ENCODE data around the gene TMEM208.

TMEM208 gene

DNA sequence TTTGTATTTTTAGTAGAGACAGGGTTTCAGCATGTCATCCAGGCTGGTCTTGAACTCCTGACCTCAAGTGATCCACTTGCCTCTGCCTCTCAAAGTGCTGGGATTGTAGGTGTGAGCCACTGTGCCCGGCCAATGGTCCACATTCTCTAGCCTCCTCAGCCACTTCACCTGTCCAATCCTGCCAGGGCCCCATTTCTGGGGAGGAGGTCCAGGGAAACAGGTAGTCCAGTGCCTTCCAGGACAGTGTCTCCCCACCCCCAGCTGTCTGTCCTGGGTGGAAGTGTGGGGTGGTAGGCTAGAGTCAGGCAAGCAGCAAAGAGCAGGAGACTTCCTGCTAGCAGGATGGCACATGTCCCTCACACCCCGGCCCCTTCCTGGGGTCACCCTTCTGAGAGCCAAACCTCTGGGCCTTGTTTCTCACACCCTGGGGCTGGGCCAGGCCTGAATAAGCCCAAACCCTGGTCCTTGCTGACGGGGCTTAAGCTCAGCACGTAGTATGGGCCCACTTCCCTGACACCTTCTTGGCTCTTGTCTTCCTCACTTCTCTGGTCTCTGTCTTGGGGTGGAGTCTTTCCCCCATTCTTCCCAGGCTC, 15.3 kb downstream of the TMEM208 start:
- TF ChIP-seq, protein P1, sequence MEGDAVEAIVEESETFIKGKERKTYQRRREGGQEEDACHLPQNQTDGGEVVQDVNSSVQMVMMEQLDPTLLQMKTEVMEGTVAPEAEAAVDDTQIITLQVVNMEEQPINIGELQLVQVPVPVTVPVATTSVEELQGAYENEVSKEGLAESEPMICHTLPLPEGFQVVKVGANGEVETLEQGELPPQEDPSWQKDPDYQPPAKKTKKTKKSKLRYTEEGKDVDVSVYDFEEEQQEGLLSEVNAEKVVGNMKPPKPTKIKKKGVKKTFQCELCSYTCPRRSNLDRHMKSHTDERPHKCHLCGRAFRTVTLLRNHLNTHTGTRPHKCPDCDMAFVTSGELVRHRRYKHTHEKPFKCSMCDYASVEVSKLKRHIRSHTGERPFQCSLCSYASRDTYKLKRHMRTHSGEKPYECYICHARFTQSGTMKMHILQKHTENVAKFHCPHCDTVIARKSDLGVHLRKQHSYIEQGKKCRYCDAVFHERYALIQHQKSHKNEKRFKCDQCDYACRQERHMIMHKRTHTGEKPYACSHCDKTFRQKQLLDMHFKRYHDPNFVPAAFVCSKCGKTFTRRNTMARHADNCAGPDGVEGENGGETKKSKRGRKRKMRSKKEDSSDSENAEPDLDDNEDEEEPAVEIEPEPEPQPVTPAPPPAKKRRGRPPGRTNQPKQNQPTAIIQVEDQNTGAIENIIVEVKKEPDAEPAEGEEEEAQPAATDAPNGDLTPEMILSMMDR (conservative IDR thresholded peaks at IDR 0.05; ENCODE audit: low read depth), result no peak
- H3K27ac ChIP-seq, result peak overlapping the region; percentile 92
- CTCF ChIA-PET, result interaction anchor here (1.1 kb wide), 1 partner anchor 57 kb away, joined by 4 read pairs; no protein-coding TSS in a partner anchor
- DNase-seq (ENCODE audit: low spot score), result no peak
- POLR2A ChIA-PET (ENCODE audit: low non-redundant PET), result no interaction called here

- H3K27ac ChIP-seq, result peak overlapping the region; percentile 92
- CTCF ChIA-PET, result no interaction called here
- DNase-seq (ENCODE audit: low spot score), result no peak
- POLR2A ChIA-PET (ENCODE audit: low non-redundant PET), result no interaction called here
- TF ChIP-seq, protein P1 (conservative IDR thresholded peaks at IDR 0.05; ENCODE audit: low read depth), result no peak
Measured at GRCh38 chr16:67243481-67243880, 16.6 kb downstream of the TMEM208 start.

DNA sequence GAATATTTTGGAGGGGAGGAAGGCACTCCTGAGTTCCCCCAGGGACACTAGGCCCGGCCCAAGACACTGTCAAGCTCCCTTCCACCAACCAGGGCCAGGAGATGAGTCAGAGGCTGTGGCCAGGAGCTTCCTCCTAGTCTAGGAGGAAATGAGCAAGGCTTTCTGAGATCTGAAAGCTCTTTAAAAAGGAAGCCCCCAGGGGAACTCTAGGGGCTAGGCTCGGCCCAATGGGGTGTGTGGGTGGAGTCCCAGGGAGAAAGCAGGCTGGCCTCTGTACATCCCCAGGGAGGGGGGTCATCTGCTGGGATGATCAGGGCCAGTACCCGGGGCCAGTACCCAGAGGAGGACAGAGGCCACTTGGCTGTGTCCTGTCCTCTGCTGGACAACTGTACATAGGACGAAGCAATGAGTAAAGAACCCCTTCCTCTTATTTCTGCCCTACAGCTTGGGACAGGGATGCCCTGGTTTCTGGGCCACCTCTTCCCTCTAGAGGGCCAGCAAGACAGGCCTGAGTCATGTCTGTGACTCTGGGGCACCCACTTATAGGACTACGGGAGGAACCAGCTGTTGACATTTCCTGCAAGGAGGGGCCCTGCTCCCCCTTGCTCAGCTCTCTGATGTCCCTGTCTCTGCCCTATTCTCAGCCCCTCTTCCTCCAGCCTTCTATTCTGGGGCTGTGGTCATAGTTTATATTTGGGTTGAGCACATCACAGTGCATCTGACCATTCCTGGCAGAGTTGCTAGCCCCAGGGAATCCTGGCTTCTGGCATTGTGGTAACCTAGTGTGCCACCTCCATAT, 17.7 kb downstream of the TMEM208 start:
- TF ChIP-seq, protein P1 (conservative IDR thresholded peaks at IDR 0.05; ENCODE audit: low read depth), result no peak
- CTCF ChIA-PET, result interaction anchor here (0.7 to 1.9 kb wide), 3 partner anchors 34 to 222 kb away, joined by 3 to 8 read pairs (median 3); no protein-coding TSS in a partner anchor
- POLR2A ChIA-PET (ENCODE audit: low non-redundant PET), result interaction anchor here (0.6 to 1.1 kb wide), 3 partner anchors 16 to 218 kb away, joined by 3 to 4 read pairs (median 4); no protein-coding TSS in a partner anchor
- DNase-seq (ENCODE audit: low spot score), result peak; percentile 79
- peak overlapping the region; percentile 92 for H3K27ac ChIP-seq

DNA sequence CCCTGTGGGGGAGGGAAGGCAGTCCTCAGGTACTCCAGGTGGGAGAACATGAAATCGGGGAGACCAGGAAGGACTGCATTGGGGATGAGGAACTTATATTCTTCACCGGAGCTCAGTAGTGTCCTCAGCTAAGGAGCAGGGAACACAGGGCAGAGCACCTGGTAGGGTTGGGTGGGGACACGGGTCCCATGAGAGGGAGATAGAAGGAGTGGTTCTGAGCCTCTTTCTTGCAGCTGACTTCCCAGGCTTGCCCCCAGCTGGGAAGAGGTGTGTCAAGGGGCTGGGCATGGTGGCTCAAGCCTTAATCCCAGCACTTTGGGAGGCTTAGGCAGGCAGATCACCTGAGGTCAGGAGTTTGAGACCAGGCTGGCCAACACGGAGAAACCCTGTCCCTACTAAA, 18.3 kb downstream of the TMEM208 start:
- ChIA-PET POLR2A (ENCODE audit: low non-redundant PET) (interaction anchor here (1.1 kb wide), 1 partner anchor 94 kb away, joined by 4 read pairs; no protein-coding TSS in a partner anchor), CTCF (interaction anchor here (0.6 to 1.9 kb wide), 2 partner anchors 12 to 47 kb away, joined by 4 to 8 read pairs; no protein-coding TSS in a partner anchor)
- DNase-seq (ENCODE audit: low spot score), result no peak
- TF ChIP-seq, protein P1 (conservative IDR thresholded peaks at IDR 0.05; ENCODE audit: low read depth), result no peak
- peak overlapping the region; percentile 92 for H3K27ac ChIP-seq

DNA sequence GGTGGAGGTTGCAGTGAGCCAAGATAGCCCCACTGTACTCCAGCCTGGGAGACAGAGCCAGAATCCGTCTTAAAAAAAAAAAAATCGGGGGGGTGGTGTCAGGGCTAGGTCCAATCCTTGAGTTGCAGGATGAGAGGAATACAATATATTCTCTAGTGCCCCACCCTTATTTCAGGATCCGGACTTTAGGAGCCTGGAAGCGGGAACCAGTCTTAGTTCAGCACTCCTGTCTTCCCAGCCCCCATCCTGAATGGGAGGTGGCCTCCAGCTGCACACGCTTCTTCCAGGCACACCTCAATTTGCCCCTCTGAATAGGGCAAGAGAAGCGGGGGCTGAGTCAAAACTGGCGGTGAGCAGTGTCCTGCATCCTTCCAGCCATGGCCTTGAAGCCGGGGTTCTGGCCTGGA, 18.7 kb downstream of the TMEM208 start:
- TF ChIP-seq, protein P1 (conservative IDR thresholded peaks at IDR 0.05; ENCODE audit: low read depth), result no peak
- ChIA-PET POLR2A (ENCODE audit: low non-redundant PET) (interaction anchor here (1.6 kb wide), 1 partner anchor 19 kb away, joined by 11 read pairs; the partner anchor contains the start of gene TMEM208), CTCF (interaction anchor here (0.6 to 1.9 kb wide), 5 partner anchors 11 to 605 kb away, joined by 3 to 8 read pairs (median 4); partner anchors contain the start of gene TPPP3)
- peak overlapping the region; percentile 92 for H3K27ac ChIP-seq
- no peak for DNase-seq (ENCODE audit: low spot score)

- POLR2A ChIA-PET (ENCODE audit: low non-redundant PET), result interaction anchor here (0.5 to 1.6 kb wide), 8 partner anchors 10 to 92 kb away, joined by 3 to 14 read pairs (median 4); partner anchors contain the start of gene TMEM208
- H3K27ac ChIP-seq, result peak overlapping the region; percentile 92
Measured at GRCh38 chr16:67246081-67246755, 19.3 kb downstream of the TMEM208 start.

More at GRCh38 chr16:67246081-67246755, 19.3 kb downstream of the TMEM208 start:
- CTCF ChIA-PET, result interaction anchor here (0.7 to 0.8 kb wide), 3 partner anchors 18 to 606 kb away, joined by 3 to 7 read pairs (median 3); partner anchors contain the start of gene TPPP3
- peak; percentile 73 for DNase-seq (ENCODE audit: low spot score)
- TF ChIP-seq, protein P1 (conservative IDR thresholded peaks at IDR 0.05; ENCODE audit: low read depth), result peak; percentile 63

Data from RWPE1 (cell line).